Measurements from ENCODE around the gene MTF2. TPM values are rescaled to one million over a fixed set of nuclear protein-coding genes. Genes with fewer than 3 reads are reported as not detected.

MTF2 gene
- total and polyA plus RNA-seq, 9 of the 15 experiments (the other 6 are each of a cell fraction or from before 2014, with no cell fraction given) = 29.3 to 124 (median 57.7) TPM

GRCh38 chr1:93061895-93062792 lies 16.9 kb upstream of the MTF2 start (continued):
- TF ChIP-seq DEAF1 (CRISPR knock-in tag; IDR thresholded peaks at IDR 0.05) (peak; percentile 90), HMBOX1 (IDR thresholded peaks at IDR 0.05) (0 out of 2 replicates have a peak, but pooled peaks have one; percentile 41), ZBTB40 (IDR thresholded peaks at IDR 0.05) (peak; percentile 91), ZBTB40 (CRISPR knock-in tag; IDR thresholded peaks at IDR 0.05) (peak; percentile 92), SMC3 (conservative IDR thresholded peaks at IDR 0.05; ENCODE audit: insufficient read depth, low read depth, low read length) (peak; percentile 76), BHLHE40 (IDR thresholded peaks at IDR 0.05; ENCODE audit: low read length) (no peak), STAG1 (CRISPR knock-in tag; IDR thresholded peaks at IDR 0.05; ENCODE audit: borderline replicate concordance) (peak; percentile 17; the same call in 1 of the 2 replicates), ZNF124 (CRISPR knock-in tag; IDR thresholded peaks at IDR 0.05) (no peak), CBFB (CRISPR knock-in tag; IDR thresholded peaks at IDR 0.05) (no peak), VEZF1 (CRISPR knock-in tag; IDR thresholded peaks at IDR 0.05) (0 out of 2 replicates have a peak, but pooled peaks have one; percentile 16), PCBP1 (IDR thresholded peaks at IDR 0.05; ENCODE audit: low read depth, low read length, poor library complexity, severe bottlenecking) (no peak), JUN (IDR thresholded peaks at IDR 0.05; ENCODE audit: borderline replicate concordance, low read depth, low read length) (no peak), JUN (CRISPR knock-in tag; IDR thresholded peaks at IDR 0.05; ENCODE audit: borderline replicate concordance) (no peak)

Data from K562 (cell line).